SJSA1 (cell line): ENCODE data around the gene GTF2F2. TPM values are rescaled to one million over a fixed set of nuclear protein-coding genes. Genes with fewer than 3 reads are reported as not detected.
A peak's percentile ranks its signal among the peaks of the same experiment; 100 is the strongest.

Source experiments
- DNase-seq, 2 experiments: peaks; one replicate each; pipeline ENCODE4 v3.0.0-alpha.2; 2015 to 2020; ENCODE audit warnings: low spot score in 2 of 2, low read depth in 1 of 2
- H3K27ac ChIP-seq: fragments of 250-450 bp; sonication (Bioruptor Pico); 2 replicates; pipeline ENCODE4 v1.5.1; 2020; ENCODE audit warnings: mild to moderate bottlenecking, moderate library complexity
- H3K27me3 ChIP-seq: fragments of 250-450 bp; sonication (Bioruptor Pico); replicated peaks from 2 replicates; pipeline ENCODE4 v1.5.1; 2020; ENCODE audit warnings: mild to moderate bottlenecking, moderate library complexity
- H3K36me3 ChIP-seq: fragments of 250-450 bp; sonication (Bioruptor Pico); 2 replicates; pipeline ENCODE4 v1.5.1; 2020; ENCODE audit warnings: mild to moderate bottlenecking
- H3K4me1 ChIP-seq: fragments of 250-450 bp; sonication (Bioruptor Pico); replicated peaks from 2 replicates; pipeline ENCODE4 v1.6.1; 2021; ENCODE audit warnings: mild to moderate bottlenecking
- H3K4me3 ChIP-seq: fragments of 250-450 bp; sonication (Bioruptor Pico); 2 replicates; pipeline ENCODE4 v1.5.1; 2020; ENCODE audit warnings: mild to moderate bottlenecking
- H3K9me3 ChIP-seq: fragments of 250-450 bp; sonication (Bioruptor Pico); replicated peaks from 2 replicates; pipeline ENCODE4 v1.5.1; 2020; ENCODE audit warnings: mild to moderate bottlenecking
- total RNA-seq: library from RNA; depleted of rRNA; stranded (reverse); fragments of >200 nt; shearing (Covaris generic); gene quantifications from 2 replicates; pipeline ENCODE4 v1.2.3, GENCODE V29; 2014; rRNA removed

The GTF2F2 gene
- total RNA-seq, 1 experiment from 2014 or later: 37.7 TPM

GRCh38 chr13:45331123-45331619 is 210.9 kb downstream of the GTF2F2 start:
- Histone ChIP-seq H3K9me3 (peaks cover 4% of the 10 kb centered on the region; the same call in 1 of the 2 replicates), H3K4me3 (no peak overlapping the region), H3K27ac (peak overlapping the region; percentile 58; the same call in 1 of the 2 replicates), H3K4me1 (peaks cover 68% of the 10 kb centered on the region), H3K27me3 (no peaks in the 10 kb centered on the region), H3K36me3 (peaks cover 35% of the 10 kb centered on the region)
- no peak for DNase-seq

- H3K4me1 ChIP-seq: peaks cover 69% of the 10 kb centered on the region
- H3K4me3 ChIP-seq: no peak overlapping the region
- peaks cover 40% of the 10 kb centered on the region for H3K36me3 ChIP-seq
- H3K27ac ChIP-seq: peak overlapping the region; percentile 58
- no peaks in the 10 kb centered on the region for H3K27me3 ChIP-seq
- peaks cover 4% of the 10 kb centered on the region; the same call in 1 of the 2 replicates for H3K9me3 ChIP-seq
- DNase-seq: no peak
Measured at GRCh38 chr13:45331692-45332035, 211.4 kb downstream of the GTF2F2 start.

- peaks cover 71% of the 10 kb centered on the region for H3K4me1 ChIP-seq
- H3K4me3 ChIP-seq: no peak overlapping the region
- DNase-seq: peak; percentile 73 to 85
Measured at GRCh38 chr13:45332036-45332830, 211.9 kb downstream of the GTF2F2 start.

GRCh38 chr13:45332831-45333219 is 212.5 kb downstream of the GTF2F2 start:
- Histone ChIP-seq H3K36me3 (peaks cover 51% of the 10 kb centered on the region), H3K4me3 (no peak overlapping the region), H3K9me3 (peaks cover 4% of the 10 kb centered on the region; the same call in 1 of the 2 replicates), H3K4me1 (peaks cover 71% of the 10 kb centered on the region), H3K27ac (peak overlapping the region; percentile 58), H3K27me3 (no peaks in the 10 kb centered on the region)
- no peak for DNase-seq

More at GRCh38 chr13:45332036-45332830, 211.9 kb downstream of the GTF2F2 start:
- Histone ChIP-seq H3K9me3 (peaks cover 4% of the 10 kb centered on the region; the same call in 1 of the 2 replicates), H3K36me3 (peaks cover 45% of the 10 kb centered on the region), H3K27me3 (no peaks in the 10 kb centered on the region), H3K27ac (peak overlapping the region; percentile 58)

- Histone ChIP-seq H3K27me3 (no peaks in the 10 kb centered on the region), H3K27ac (no peak overlapping the region), H3K4me1 (peaks cover 72% of the 10 kb centered on the region), H3K36me3 (peaks cover 57% of the 10 kb centered on the region), H3K4me3 (no peak overlapping the region), H3K9me3 (peaks cover 4% of the 10 kb centered on the region; the same call in 1 of the 2 replicates)
- DNase-seq: no peak
Measured at GRCh38 chr13:45333251-45333976, 213.1 kb downstream of the GTF2F2 start.

Other genes starting within 250 kb of the GTF2F2 start
- 3.8 and 7.1 TPM in 2 replicates for gene NUFIP1, start 131.0 kb upstream of the GTF2F2 start, total RNA-seq
- 23.7 and 32.2 TPM in 2 replicates for gene GPALPP1, start 131.0 kb upstream of the GTF2F2 start, total RNA-seq
- gene KCTD4, start 80.5 kb downstream of the GTF2F2 start, total RNA-seq: 0.08 TPM in 1 of 2 replicates, not detected in the other
- gene TPT1, start 220.7 kb downstream of the GTF2F2 start, total RNA-seq: 1,541 and 1,642 TPM in 2 replicates